GM10248 (cell line): Measurements from ENCODE around the gene PTPRCAP.
"Not testable (repeated sequence)": the region's sequence is repeated elsewhere in the genome, so short reads cannot be mapped to it uniquely, and the experiment has no call there.

Source experiments
- CTCF ChIA-PET: fragments of 300-600 bp; sonication (Branson Sonifier 250); formaldehyde crosslinking; extraction: SDS; loops from one replicate; lab custom pipeline; 2021; ENCODE audit warnings: antibody characterized with exemption; lab: Yijun Ruan, JAX
- POLR2A ChIA-PET: fragments of 350-650 bp; sonication (Branson Sonifier 250); formaldehyde crosslinking; extraction: SDS; loops from one replicate; lab custom pipeline; 2020; ENCODE audit warnings: antibody characterized with exemption; lab: Yijun Ruan, JAX
- DNase-seq: peaks from one replicate; pipeline ENCODE4 v3.0.0; 2012; ENCODE audit errors: extremely low spot score
- CTCF ChIP-seq: IDR thresholded peaks from 2 replicates; pipeline ENCODE4 v1.5.1; 2012; ENCODE audit warnings: mild to moderate bottlenecking, low read depth; ENCODE audit errors: extremely low read depth, missing control alignments, control extremely low read depth

PTPRCAP gene

DNA sequence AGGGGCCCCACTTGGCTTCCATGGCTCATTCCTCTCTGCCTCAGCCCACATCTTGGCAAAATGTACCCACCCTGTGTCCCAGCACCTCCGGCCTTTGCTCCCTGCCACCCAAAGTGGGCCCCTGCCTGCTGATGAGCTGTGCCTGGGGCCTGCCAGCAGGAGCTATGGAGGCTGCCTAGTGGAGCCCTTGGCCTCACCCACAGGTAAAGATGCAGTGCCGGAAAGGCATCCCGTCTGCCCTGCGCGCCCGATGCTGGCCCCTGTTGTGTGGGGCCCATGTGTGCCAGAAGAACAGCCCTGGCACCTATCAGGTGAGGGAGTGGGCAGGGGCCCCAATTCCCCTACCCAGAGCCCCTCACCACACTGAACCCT lies 32.3 kb downstream of the PTPRCAP start:
- no peak for TF ChIP-seq CTCF
- ChIA-PET POLR2A (interaction anchor here (0.5 to 1.5 kb wide), 3 partner anchors 60 to 88 kb away, joined by 3 to 4 read pairs (median 4); no protein-coding TSS in a partner anchor), CTCF (interaction anchor here (0.9 to 42.5 kb wide), 4 partner anchors 13 to 38 kb away, joined by 3 to 1573 read pairs (median 26); partner anchors contain the start of genes CLCF1, POLD4 and RPS6KB2)
- no peak for DNase-seq

GRCh38 chr11:67404515-67405195 lies 32.8 kb downstream of the PTPRCAP start:
- no peak for TF ChIP-seq CTCF
- no peak for DNase-seq
- POLR2A ChIA-PET, result interaction anchor here (0.5 to 1.5 kb wide), 5 partner anchors 9 to 87 kb away, joined by 3 to 4 read pairs (median 3); no protein-coding TSS in a partner anchor
- CTCF ChIA-PET, result interaction anchor here (1.0 to 42.5 kb wide), 6 partner anchors 9 to 64 kb away, joined by 3 to 1573 read pairs (median 19); partner anchors contain the start of genes CLCF1, POLD4, RAD9A and RPS6KB2

DNA sequence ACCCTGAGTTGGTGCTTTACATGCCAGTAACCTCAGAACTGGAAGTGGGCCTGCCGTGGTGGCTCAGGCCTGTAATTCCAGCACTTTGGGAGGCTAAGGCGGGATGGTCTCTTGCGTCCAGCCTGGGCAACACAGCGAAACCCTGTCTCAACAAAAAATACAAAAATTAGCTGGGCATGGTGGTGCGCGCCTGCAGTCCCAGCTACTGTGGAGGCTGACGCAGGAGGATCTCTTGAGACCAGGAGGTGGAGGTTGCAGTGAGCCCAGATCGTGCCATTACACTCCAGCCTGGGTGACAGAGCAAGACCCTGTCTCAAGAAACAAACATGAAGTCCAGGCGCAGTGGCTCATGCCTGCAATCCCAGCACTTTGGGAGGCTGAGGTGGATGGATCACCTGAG lies 34.4 kb downstream of the PTPRCAP start:
- CTCF ChIA-PET, result interaction anchor here (1.0 to 42.5 kb wide), 7 partner anchors 8 to 86 kb away, joined by 3 to 1573 read pairs (median 22); partner anchors contain the start of genes CLCF1, POLD4 and TMEM134
- DNase-seq, POLR2A ChIA-PET: not testable (repeated sequence)

- CTCF ChIA-PET, result interaction anchor here (0.7 to 42.5 kb wide), 27 partner anchors 9 to 213 kb away, joined by 3 to 1573 read pairs (median 6); partner anchors contain the start of genes CLCF1, PITPNM1, POLD4 and PTPRCAP
- not testable (repeated sequence) for DNase-seq
These were observed 35.2 kb downstream of the PTPRCAP start for GRCh38 chr11:67402192-67402839.

DNA sequence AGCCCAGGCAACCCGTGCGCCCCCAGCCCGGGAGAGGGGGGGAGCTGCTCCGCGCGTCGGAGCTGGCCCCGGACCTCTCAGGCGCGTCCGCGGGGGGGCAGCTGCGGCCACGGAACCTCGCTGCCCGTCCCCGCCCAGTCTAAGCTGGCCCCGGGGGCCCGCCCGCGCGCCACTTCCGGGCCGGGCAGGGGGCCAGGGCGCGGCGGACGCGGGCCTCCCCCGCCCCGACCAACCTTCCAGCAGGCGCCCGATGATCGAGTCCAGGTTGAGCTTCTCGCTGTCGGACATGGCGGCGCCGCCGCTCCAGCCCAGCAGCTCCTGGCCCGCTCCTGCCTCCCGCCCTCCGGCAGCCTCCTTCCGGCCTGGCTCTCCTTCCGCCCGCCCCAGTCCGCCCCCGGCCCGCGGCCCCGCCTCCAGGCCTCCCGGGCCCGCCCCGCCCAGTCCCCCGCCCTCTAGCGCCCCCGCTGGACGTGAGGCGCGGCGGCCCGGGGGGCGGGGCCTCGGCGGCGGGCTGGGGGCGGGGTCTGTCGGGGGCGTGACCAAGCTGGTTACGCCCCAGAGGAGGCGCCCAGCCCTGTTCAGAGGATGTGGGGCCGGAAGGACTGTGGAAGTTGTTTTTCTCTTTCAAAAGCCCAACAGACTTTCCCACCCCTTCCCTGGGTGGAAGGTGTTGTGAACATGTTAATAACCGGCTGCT lies 35.8 kb downstream of the PTPRCAP start, which contains the start of gene PPP1CA:
Gene PPP1CA, minus strand, starts transcription at position 364 of the 697 bp plus-strand sequence. Its CDS starts 76 bp downstream, at position 288.
- ChIA-PET POLR2A (interaction anchor here (0.5 to 1.7 kb wide), 13 partner anchors 10 to 546 kb away, joined by 3 to 22 read pairs (median 4); partner anchors contain the start of genes POLD4, PTPRCAP and RAD9A), CTCF (interaction anchor here (0.7 to 42.5 kb wide), 35 partner anchors 9 to 213 kb away, joined by 3 to 1573 read pairs (median 6); partner anchors contain the start of genes AIP, CDK2AP2, CLCF1 and PITPNM1)
- DNase-seq, result peak; percentile 99

More at GRCh38 chr11:67402192-67402839, 35.2 kb downstream of the PTPRCAP start:
- POLR2A ChIA-PET, result interaction anchor here (0.5 to 1.7 kb wide), 10 partner anchors 11 to 410 kb away, joined by 3 to 22 read pairs (median 4); partner anchors contain the start of genes POLD4, PTPRCAP and RAD9A

DNA sequence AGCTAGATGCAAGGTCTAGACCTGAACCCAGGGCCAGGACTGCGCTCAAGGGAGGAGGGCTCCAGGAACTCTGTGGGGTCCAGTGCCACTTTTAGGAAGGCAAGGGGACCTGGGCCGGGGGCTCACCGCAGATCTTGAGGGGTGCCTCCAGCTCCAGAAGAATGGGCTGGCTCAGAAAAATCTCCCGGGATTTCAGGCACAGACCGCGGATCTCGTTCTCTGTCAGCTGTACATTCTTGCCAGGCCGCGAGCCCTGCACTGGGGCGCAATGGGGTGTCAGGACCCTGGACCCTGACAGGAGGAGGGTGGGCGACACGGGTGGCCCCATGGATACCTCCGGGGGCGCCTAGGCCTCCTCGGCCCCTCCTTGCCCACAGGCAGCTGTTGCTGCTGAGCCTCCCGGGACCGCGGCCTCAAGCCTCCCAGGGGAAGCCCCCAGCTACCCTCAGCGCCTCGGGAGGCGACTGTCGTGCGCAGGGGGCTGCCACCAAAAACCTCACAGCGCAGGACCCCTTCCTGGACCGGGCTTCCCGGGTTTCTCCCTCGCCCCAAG lies 36.5 kb downstream of the PTPRCAP start:
- no peak for TF ChIP-seq CTCF
- ChIA-PET CTCF (interaction anchor here (0.7 to 42.5 kb wide), 34 partner anchors 8 to 214 kb away, joined by 3 to 1573 read pairs (median 6); partner anchors contain the start of genes AIP, CDK2AP2, CLCF1 and PITPNM1), POLR2A (interaction anchor here (0.5 to 1.7 kb wide), 9 partner anchors 9 to 545 kb away, joined by 3 to 22 read pairs (median 4); partner anchors contain the start of genes POLD4 and RAD9A)
- no peak for DNase-seq

More for the DNA sequence above, 35.8 kb downstream of the PTPRCAP start, which contains the start of gene PPP1CA:
- TF ChIP-seq CTCF, result peak; percentile 50
